Measurements from ENCODE around the gene ACTL9.

Gene ACTL9

GRCh38 chr19:8655340-8655709, 43.3 kb downstream of the ACTL9 start:
- Histone ChIP-seq H3K4me2 (ENCODE audit: low read length) (no peak overlapping the region), H3K36me3 (ENCODE audit: control insufficient read depth in 1 of 2, insufficient read depth in 2 of 2, low read length in 2 of 2) (no peaks in the 10 kb centered on the region), H3K14ac (ENCODE audit: low read length) (no peak overlapping the region), H4K12ac (ENCODE audit: low read depth, low read length) (no peak overlapping the region), H3K27me3 (ENCODE audit: insufficient read depth, low read length) (no peaks in the 10 kb centered on the region), H3K4ac (ENCODE audit: low read depth, low read length) (no peak overlapping the region), H3K79me2 (ENCODE audit: control insufficient read depth, insufficient read depth, low read length, poor library complexity) (no peaks in the 10 kb centered on the region), H3K27ac (ENCODE audit: low read depth, low read length) (no peak overlapping the region), H3K18ac (ENCODE audit: low read length) (no peak overlapping the region), H3K9ac (ENCODE audit: low read length) (no peak overlapping the region), H3K79me1 (ENCODE audit: low read length) (no peaks in the 10 kb centered on the region), H2AK5ac (ENCODE audit: low read length) (no peak overlapping the region), H2BK120ac (ENCODE audit: insufficient read depth, low read length, poor library complexity) (no peak overlapping the region), H2AFZ (ENCODE audit: insufficient read depth, low read length, poor library complexity) (no peak overlapping the region), H4K91ac (ENCODE audit: low read depth, low read length) (no peak overlapping the region), H4K8ac (ENCODE audit: low read depth, low read length) (no peak overlapping the region), H2BK12ac (ENCODE audit: low read length) (no peak overlapping the region), H3K23ac (ENCODE audit: low read length) (no peak overlapping the region), H3K4me3 (ENCODE audit: low read depth, low read length) (no peak overlapping the region), H3K4me1 (ENCODE audit: control insufficient read depth in 1 of 2, insufficient read depth in 2 of 2, low read length in 2 of 2) (no peaks in the 10 kb centered on the region), H2BK5ac (ENCODE audit: low read depth, low read length, poor library complexity) (no peak overlapping the region), H3K9me3 (ENCODE audit: insufficient read depth, low read depth, low read length) (no peaks in the 10 kb centered on the region)
- WGBS (ENCODE audit: extremely low coverage, insufficient coverage, insufficient read length), result no CpG with 5 or more reads among the region's 12 CpGs
- DNase-seq, result no peak

- no peak overlapping the region for H4K91ac ChIP-seq (ENCODE audit: low read depth, low read length)
- peak overlapping the region; percentile 53 for H3K4me2 ChIP-seq (ENCODE audit: low read length)
- H3K9me3 ChIP-seq (ENCODE audit: insufficient read depth, low read depth, low read length), result no peaks in the 10 kb centered on the region
- H3K4me1 ChIP-seq (ENCODE audit: control insufficient read depth in 1 of 2, insufficient read depth in 2 of 2, low read length in 2 of 2), result no peaks in the 10 kb centered on the region
- H3K4me3 ChIP-seq (ENCODE audit: low read depth, low read length), result no peak overlapping the region
- H3K79me1 ChIP-seq (ENCODE audit: low read length), result no peaks in the 10 kb centered on the region
- H3K36me3 ChIP-seq (ENCODE audit: control insufficient read depth in 1 of 2, insufficient read depth in 2 of 2, low read length in 2 of 2), result no peaks in the 10 kb centered on the region
- no peak overlapping the region for H3K18ac ChIP-seq (ENCODE audit: low read length)
- H2BK120ac ChIP-seq (ENCODE audit: insufficient read depth, low read length, poor library complexity), result no peak overlapping the region
- no peak overlapping the region for H2AK5ac ChIP-seq (ENCODE audit: low read length)
- no peaks in the 10 kb centered on the region for H3K27me3 ChIP-seq (ENCODE audit: insufficient read depth, low read length)
- H4K8ac ChIP-seq (ENCODE audit: low read depth, low read length), result peak overlapping the region; percentile 54
- H3K79me2 ChIP-seq (ENCODE audit: control insufficient read depth, insufficient read depth, low read length, poor library complexity), result no peaks in the 10 kb centered on the region
- H3K14ac ChIP-seq (ENCODE audit: low read length), result no peak overlapping the region
- no peak overlapping the region for H2BK5ac ChIP-seq (ENCODE audit: low read depth, low read length, poor library complexity)
- DNase-seq, result peak; percentile 42 to 64
- no peak overlapping the region for H2BK12ac ChIP-seq (ENCODE audit: low read length)
- H3K9ac ChIP-seq (ENCODE audit: low read length), result no peak overlapping the region
- no CpG with 5 or more reads among the region's 15 CpGs for WGBS (ENCODE audit: extremely low coverage, insufficient coverage, insufficient read length)
- no peak overlapping the region for H4K12ac ChIP-seq (ENCODE audit: low read depth, low read length)
- no peak overlapping the region for H3K27ac ChIP-seq (ENCODE audit: low read depth, low read length)
- H3K23ac ChIP-seq (ENCODE audit: low read length), result no peak overlapping the region
- no peak overlapping the region for H3K4ac ChIP-seq (ENCODE audit: low read depth, low read length)
- H2AFZ ChIP-seq (ENCODE audit: insufficient read depth, low read length, poor library complexity), result peak overlapping the region; percentile 79
These were observed 43.8 kb downstream of the ACTL9 start for GRCh38 chr19:8654591-8655339.

GRCh38 chr19:8648240-8648639, 50.4 kb downstream of the ACTL9 start:
- H4K91ac ChIP-seq (ENCODE audit: low read depth, low read length), result no peak overlapping the region
- H2BK5ac ChIP-seq (ENCODE audit: low read depth, low read length, poor library complexity), result no peak overlapping the region
- no peak overlapping the region for H3K4me2 ChIP-seq (ENCODE audit: low read length)
- H3K79me1 ChIP-seq (ENCODE audit: low read length), result no peaks in the 10 kb centered on the region
- no peaks in the 10 kb centered on the region for H3K36me3 ChIP-seq (ENCODE audit: control insufficient read depth in 1 of 2, insufficient read depth in 2 of 2, low read length in 2 of 2)
- H3K27ac ChIP-seq (ENCODE audit: low read depth, low read length), result no peak overlapping the region
- H4K12ac ChIP-seq (ENCODE audit: low read depth, low read length), result no peak overlapping the region
- H3K18ac ChIP-seq (ENCODE audit: low read length), result no peak overlapping the region
- no peaks in the 10 kb centered on the region for H3K4me1 ChIP-seq (ENCODE audit: control insufficient read depth in 1 of 2, insufficient read depth in 2 of 2, low read length in 2 of 2)
- H3K9ac ChIP-seq (ENCODE audit: low read length), result no peak overlapping the region
- no CpG with 5 or more reads among the region's 6 CpGs for WGBS (ENCODE audit: extremely low coverage, insufficient coverage, insufficient read length)
- no peak overlapping the region for H2AK5ac ChIP-seq (ENCODE audit: low read length)
- H3K14ac ChIP-seq (ENCODE audit: low read length), result no peak overlapping the region
- no peak overlapping the region for H3K4me3 ChIP-seq (ENCODE audit: low read depth, low read length)
- H2BK120ac ChIP-seq (ENCODE audit: insufficient read depth, low read length, poor library complexity), result no peak overlapping the region
- H3K4ac ChIP-seq (ENCODE audit: low read depth, low read length), result no peak overlapping the region
- DNase-seq, result peak in 1 of 2 donors; percentile 7
- no peaks in the 10 kb centered on the region for H3K27me3 ChIP-seq (ENCODE audit: insufficient read depth, low read length)
- no peaks in the 10 kb centered on the region for H3K79me2 ChIP-seq (ENCODE audit: control insufficient read depth, insufficient read depth, low read length, poor library complexity)
- H3K9me3 ChIP-seq (ENCODE audit: insufficient read depth, low read depth, low read length), result no peaks in the 10 kb centered on the region
- H4K8ac ChIP-seq (ENCODE audit: low read depth, low read length), result no peak overlapping the region
- H2BK12ac ChIP-seq (ENCODE audit: low read length), result no peak overlapping the region
- no peak overlapping the region for H2AFZ ChIP-seq (ENCODE audit: insufficient read depth, low read length, poor library complexity)
- H3K23ac ChIP-seq (ENCODE audit: low read length), result no peak overlapping the region

Data from trophoblast cell (in vitro differentiated cells and primary cell).